ENCODE results near the gene CLPTM1L.

- TF ChIP-seq USF2 (CRISPR knock-in tag; IDR thresholded peaks at IDR 0.05) (no peak), SMC3 (conservative IDR thresholded peaks at IDR 0.05; ENCODE audit: insufficient read depth, low read depth, low read length) (no peak), POLR2AphosphoS5 (IDR thresholded peaks at IDR 0.05; ENCODE audit: control insufficient read depth, insufficient read depth, low read depth, low read length) (no peak), HMGXB4 (CRISPR knock-in tag; IDR thresholded peaks at IDR 0.05) (no peak), ZBTB8A (IDR thresholded peaks at IDR 0.05; ENCODE audit: partially characterized antibody) (no peak)
Observed at GRCh38 chr5:1338506-1339070, 6.3 kb downstream of the CLPTM1L start.

Data from K562 (cell line).